Fibroblast of lung (primary cell): ENCODE results near the gene GREM2.

ENCODE experiments used
- CTCF ChIP-seq, 2 donors: IDR thresholded peaks in 1 of 2; conservative IDR thresholded peaks in 1 of 2; 1 replicate in 1 of 2; 2 replicates in 1 of 2; pipeline ENCODE4 v1.5.1; 2011 to 2012; ENCODE audit warnings: low read length in 2 of 2, control low read depth in 1 of 2, inconsistent platforms in 1 of 2, low read depth in 1 of 2, mild to moderate bottlenecking in 1 of 2
- EZH2 ChIP-seq: IDR thresholded peaks from 2 replicates; pipeline ENCODE4 v1.5.1; 2012; ENCODE audit warnings: low read length, control low read depth, mild to moderate bottlenecking; ENCODE audit errors: missing control alignments

GRCh38 chr1:240508950-240509349 is 103.0 kb downstream of the GREM2 start:
- TF ChIP-seq CTCF (conservative IDR thresholded peaks at IDR 0.05 in 1 of 2, IDR thresholded peaks at IDR 0.05 in 1 of 2; ENCODE audit: low read depth in 1 of 2, low read length in 2 of 2) (no peak), EZH2 (no peak)
